Retina (tissue), 1 donor: ENCODE measurements around the gene STAC3.
A peak's percentile ranks its signal among the peaks of the same experiment; 100 is the strongest.

ENCODE experiments used
- DNase-seq: peaks from one replicate; pipeline ENCODE4 v3.0.0-alpha.2; 2016

STAC3 gene

DNA sequence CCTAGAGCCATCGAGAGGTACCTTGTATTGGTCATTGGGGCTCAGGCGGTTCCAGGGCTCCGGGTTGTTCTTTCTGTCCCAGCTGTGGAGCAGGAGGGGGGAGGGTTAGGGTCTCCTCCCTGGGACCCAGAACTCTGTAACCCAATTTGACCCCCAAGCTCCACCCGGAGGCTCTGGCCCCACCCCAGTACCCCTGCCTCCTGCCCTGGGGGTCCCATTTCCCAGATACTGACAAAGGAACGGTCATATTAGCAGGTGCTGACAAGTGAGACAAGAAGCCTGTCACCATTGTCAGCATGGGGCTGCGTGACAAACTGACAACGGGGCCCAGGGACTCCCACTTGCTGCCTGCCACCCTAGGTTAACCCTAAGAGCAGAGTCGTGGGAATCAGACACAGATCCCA lies 15.3 kb downstream of the STAC3 start:
- DNase-seq = peak; percentile 26

DNA sequence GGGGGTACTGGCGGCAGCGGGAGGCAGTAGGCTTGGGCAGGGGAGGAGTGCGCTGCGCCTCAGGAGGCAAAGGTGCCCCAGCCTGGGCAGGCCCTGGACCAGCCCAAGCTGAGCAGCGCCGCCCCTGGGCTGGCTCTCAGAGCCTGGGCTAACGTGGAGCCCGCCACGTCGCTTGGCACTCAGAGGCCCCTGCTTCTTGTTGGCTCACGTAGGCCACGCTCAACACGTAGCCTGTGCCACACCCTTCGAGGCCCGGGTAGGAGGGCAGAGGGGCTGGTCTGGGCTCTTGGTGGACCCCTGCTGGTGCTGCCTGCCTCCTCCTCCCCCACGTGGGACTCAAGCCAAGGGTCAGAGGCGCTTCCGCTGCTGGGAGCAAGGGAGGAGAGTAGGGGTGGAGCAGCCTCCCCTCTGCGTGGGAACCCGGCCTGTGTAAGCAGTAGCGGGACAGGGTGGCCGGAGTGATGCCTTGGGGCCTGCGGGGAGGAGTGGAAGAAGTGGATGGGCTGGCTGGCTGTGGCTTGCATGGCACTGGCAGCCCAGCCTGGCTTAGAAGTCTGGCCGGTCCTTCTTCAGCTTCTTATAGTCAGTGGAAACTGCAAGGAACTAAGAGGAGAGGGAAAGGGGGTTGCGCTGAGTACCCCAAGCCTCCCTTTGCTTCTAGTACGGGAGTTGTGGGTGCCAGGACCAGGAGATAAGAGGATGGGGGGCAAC lies 15.8 kb downstream of the STAC3 start:
- peak; percentile 43 for DNase-seq

DNA sequence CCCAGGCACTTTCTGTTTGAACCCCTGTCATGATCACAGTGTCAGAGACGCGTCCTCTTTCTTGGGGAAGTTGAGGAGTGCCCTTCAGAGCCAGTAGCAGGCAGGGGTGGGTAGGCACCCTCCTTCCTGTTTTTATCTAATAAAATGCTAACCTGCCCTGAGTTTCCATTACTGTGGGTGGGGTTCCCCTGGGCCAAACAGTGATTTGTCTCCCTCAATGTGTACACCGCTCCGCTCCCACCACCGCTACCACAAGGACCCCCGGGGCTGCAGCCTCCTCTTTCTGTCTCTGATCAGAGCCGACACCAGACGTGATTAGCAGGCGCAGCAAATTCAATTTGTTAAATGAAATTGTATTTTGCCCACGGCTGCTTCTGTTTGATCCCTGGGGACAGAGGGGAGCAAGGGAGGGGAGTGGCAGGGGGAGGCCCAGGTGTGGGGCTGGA lies 16.4 kb downstream of the STAC3 start:
- DNase-seq = no peak

DNA sequence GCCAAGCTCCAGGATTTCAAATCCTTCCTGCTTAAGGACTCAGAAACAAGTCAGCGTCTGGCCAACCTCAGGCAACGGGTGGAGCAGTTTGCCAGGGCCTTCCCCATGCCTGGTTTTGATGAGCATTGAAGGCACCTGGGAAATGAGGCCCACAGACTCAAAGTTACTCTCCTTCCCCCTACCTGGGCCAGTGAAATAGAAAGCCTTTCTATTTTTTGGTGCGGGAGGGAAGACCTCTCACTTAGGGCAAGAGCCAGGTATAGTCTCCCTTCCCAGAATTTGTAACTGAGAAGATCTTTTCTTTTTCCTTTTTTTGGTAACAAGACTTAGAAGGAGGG lies 16.8 kb downstream of the STAC3 start:
- no peak for DNase-seq

DNA sequence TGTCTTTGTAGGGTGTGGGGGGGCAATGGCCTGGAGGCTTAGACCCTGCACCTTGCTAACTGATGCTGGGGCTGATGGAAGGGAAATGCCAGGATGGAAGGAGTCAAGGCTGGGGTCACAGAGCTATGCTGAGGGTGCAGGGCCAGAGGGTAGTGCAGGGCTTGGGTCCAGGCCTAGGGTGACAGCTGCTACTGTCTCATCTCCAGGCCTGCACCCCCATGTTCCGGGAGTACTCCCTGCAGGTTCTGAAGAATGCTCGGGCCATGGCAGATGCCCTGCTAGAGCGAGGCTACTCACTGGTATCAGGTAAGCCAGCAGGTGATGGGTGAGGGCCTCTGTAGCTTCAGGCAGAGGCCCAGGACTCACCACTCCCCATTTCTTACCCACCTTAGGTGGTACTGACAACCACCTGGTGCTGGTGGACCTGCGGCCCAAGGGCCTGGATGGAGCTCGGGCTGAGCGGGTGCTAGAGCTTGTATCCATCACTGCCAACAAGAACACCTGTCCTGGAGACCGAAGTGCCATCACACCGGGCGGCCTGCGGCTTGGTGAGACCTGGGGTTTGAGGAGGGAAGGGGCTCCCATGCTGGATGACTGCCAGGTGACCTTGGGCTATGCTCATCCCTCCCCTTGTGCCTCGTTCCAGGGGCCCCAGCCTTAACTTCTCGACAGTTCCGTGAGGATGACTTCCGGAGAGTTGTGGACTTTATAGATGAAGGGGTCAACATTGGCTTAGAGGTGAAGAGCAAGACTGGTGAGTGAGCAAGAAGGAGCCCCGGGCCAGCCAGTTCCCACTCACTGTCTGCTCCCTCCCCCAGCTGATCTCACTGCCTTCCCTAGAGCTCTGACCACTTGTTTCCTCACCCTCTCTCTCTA lies 17.4 kb downstream of the STAC3 start:
- no peak for DNase-seq

DNA sequence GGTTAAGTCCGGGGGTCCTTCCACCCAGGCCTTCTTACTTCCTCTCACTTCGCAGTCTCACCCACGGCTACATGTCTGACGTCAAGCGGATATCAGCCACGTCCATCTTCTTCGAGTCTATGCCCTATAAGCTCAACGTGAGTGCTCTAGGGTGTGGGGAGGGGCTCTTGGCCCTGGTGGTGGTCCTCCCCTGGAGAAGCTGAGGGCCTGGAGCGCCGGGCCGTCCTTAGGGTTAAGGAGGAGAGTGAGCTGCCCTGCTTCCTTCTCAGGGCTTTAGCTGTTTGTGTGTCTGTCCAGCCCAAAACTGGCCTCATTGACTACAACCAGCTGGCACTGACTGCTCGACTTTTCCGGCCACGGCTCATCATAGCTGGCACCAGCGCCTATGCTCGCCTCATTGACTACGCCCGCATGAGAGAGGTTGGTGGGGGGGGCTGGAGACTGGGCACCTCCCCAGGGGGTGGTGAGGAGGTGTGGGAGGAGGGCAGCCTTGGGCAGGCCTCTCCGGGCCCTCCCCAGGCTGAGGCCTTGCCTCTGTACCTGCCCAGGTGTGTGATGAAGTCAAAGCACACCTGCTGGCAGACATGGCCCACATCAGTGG lies 18.7 kb downstream of the STAC3 start:
- no peak for DNase-seq

DNA sequence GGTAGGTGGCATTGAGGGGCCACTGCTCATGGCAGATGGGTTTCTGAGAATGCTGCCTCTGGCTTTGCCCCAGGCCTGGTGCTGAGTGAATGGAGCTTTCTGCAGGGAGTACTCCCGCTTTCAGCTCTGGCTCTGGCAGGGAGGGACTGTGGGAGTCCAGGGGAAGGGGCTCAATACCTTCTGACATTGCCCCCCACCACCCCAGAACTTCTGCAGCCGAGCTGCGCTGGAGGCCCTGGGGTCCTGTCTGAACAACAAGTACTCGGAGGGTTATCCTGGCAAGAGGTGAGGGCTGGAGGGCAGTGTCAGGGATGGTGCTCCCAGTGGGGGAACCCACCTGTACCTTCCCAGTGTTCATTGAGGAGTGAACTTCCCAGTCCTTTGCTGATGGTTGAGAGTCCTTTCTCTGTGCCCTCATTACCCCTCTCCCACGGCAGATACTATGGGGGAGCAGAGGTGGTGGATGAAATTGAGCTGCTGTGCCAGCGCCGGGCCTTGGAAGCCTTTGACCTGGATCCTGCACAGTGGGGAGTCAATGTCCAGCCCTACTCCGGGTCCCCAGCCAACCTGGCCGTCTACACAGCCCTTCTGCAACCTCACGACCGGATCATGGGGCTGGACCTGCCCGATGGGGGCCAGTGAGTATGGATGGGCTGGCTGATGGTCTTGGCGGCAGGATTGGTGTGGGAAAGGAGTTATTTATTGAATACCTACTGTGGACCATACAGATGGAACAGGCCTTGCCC lies 19.5 kb downstream of the STAC3 start:
- DNase-seq = no peak

DNA sequence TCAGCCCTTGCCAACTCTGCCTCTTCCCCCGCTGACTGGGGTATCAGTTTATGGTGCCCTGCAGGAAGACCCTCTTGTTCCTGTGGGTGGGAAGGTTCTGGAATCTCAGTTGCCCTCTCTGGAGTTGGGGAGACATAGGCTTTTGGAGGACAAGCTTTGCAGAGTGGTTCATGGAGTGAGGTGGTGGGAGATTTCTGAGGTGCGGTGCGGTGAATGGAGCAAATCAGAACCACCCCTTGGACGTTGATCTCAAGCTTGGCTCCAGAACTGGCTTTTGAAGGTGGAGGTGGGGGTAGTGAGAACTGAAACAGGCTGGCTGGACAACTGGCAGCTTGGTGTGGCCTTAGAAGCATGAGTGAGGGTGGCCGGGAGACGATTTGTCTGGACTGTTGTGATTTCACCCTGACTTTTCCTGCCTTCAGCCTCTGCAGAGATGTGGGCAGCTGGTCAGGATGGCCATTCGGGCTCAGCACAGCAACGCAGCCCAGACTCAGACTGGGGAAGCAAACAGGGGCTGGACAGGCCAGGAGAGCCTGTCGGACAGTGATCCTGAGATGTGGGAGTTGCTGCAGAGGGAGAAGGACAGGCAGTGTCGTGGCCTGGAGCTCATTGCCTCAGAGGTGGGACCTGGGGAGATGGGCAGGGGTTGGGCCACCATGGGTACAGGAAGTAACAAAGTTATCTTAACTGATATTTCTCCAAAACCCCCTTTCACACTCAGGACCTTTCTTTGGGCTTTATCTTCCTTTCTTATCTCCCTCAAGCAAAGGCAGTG lies 20.4 kb downstream of the STAC3 start:
- no peak for DNase-seq

DNA sequence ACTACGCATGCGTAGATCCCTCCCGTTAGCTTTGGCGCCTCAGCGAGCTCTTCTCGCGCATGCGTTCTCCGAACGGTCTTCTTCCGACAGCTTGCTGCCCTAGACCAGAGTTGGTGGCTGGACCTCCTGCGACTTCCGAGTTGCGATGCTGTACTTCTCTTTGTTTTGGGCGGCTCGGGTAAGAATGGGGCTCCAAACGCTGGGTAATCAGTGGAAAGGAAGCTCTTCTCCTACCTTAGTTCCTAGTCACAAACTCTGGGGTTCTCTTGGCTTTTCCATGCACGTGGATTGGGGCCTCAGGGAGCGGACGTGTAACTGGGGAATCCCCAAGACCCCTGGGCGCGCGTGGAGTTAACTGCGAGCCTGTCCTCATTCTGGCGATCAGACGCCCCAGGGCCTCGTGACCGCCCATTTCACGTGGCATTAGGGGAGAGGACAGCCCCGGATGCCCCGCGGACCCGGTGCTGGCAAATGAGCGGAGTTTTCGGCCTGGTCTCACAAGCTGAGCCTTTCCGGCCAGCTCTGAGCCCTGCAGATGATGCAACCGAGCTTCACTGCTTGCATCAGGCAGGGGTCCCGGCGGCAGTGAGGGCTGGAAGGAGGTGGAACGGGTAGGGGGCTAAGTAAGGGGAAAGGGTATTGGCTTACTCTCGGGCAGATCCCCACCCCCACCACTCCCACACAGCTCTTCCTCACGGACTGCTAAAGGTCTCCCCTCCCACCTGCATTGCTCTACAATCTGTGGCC lies 21.2 kb downstream of the STAC3 start, which contains the start of gene SHMT2:
Gene SHMT2 (plus strand): TSS at position 78 of the 747 bp plus-strand sequence. CDS start 68 bp downstream, at position 146.
- peak; percentile 91 for DNase-seq

DNA sequence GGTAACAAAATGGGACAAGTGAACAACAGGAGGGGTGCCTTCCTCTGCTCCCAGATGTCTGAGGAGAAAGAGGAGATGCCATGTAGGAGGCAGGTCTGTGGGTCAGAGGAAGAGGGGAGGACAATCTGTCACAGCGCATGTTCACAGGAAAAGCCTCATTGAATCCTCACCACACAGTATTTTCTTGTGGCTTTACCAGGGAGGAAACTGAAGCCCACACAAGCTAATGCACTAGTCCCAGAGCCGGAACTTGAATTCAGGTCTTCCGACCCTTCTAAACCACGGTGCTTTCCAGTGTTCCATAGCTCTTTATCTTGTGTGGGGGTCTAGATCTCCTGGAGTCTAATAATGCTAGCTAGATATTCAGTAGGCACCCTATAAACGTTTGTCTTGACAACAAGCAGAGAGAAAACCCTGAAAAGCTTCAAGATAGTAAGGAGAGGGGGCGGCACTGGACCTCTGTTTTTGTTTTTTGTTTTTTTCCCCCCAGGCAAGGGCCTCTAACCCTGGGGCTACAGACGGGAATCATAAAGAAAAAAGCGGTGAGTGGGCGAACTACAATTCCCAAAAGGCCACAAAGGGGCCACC lies 21.8 kb downstream of the STAC3 start:
- DNase-seq = no peak

DNA sequence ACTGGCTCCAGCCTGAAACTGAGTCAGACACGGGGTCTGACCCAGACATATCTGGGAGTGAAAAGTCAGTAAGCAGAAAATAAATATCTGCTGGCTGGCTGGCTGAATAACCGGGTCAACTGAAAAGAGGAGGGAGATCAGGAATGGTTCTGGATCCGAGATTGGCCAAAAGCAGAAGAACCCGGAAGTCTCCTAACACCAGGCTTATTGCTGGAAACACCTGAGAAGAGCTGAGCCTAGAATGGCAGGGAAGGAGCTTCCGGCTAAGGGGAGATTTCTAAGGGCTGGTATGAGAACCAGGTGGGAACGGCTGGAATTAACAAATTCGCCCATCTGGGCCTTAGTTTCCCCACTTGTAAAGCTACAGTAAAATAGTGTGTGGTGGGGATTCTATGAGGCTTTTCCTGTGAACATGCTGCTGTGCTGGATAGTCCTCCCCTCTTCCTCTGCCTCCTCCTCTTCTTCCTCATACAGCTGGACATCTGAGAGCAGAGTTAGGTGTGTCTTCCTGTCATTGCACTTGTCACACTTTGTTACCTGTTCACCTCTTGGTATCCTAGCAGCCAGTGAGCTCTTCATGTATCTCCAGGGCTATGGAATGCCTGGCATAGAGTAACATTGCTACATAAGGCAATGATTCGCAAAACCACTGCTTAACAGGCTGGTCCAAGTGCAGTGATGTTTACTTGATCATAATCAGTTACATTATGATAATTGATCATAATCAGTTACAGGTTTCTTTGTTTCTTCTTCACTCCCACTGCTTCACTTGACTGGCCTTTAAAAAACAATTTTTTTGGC lies 23.5 kb downstream of the STAC3 start:
- DNase-seq = peak; percentile 49

DNA sequence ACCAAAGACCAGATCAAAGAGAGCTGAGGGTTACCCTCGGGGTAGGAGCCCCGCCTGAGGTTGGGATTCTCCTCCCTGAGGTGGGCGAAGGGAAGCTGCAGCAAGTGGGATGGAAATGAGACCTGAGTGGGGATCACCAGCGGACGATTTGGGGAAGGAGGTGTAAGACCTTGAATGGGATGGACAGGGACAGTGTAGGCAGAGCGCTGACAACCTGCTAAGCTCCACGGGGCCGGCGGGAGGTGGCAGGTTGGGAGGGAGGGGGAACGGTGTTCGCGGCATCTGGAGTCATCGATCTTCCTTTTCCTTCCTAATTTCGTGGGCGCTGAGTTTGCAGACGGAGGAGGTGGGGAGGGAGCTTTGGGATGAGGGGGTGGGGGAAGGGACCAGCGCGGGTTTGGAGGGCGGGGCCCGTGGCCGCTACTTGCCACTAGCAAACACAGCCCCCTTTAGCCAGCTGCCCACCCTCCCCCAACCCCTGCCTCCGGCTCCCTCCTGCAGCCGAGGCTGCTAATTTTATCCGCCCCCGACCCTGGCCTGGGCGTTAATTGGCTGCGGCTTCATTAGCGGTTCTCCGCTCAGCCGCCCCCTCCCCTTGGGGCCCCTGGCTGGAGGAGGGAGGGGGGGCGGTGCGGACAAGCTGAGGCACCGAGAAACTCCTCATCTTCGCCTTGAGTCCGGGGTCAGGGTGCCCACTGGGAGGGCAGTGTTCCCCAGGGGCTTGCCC lies 24.2 kb downstream of the STAC3 start:
- peak; percentile 46 for DNase-seq

DNA sequence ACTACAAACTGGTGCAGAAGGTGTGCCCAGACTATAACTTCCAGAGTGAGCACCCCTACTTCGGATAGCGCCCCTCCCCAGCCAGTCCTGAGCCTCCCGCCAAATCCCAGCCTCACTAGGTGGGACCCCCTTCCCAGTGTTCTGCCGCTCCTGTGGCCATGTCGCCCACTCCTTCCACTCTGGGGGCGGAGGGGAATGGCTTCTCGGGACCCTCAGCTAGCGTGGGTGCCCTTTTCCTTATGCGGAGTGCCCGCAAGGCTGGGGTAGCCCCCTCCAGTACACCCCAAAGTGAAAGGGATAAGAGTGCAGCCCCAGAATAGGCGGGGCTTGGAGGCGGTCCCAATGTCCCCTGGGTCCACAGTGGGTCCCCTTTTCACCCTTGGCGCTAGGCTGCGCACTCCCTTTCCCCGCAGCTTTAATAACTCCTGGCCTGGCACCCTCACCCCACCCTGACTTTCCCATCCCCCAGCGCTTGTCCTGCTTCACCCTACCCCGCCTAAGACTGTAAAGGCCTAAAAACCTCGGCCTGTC lies 25.2 kb downstream of the STAC3 start:
- peak; percentile 24 for DNase-seq

DNA sequence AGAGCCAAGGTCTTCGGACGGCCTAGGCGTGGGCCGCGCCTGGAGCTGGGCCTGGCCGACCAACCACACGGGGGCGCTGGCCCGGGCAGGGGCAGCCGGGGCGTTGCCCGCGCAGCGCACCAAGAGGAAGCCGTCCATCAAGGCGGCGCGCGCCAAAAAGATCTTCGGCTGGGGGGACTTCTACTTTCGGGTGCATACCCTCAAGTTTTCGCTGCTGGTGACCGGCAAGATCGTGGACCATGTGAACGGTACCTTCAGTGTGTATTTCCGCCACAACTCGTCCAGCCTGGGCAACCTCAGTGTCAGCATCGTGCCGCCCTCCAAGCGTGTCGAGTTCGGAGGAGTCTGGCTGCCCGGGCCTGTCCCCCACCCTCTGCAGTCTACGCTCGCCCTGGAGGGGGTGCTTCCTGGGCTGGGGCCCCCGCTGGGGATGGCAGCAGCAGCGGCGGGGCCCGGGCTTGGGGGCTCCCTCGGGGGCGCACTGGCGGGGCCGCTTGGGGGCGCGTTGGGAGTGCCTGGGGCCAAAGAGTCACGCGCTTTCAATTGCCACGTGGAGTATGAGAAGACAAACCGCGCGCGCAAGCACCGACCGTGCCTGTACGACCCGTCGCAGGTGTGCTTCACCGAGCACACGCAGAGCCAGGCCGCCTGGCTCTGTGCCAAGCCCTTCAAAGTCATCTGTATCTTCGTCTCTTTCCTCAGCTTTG lies 25.9 kb downstream of the STAC3 start:
- DNase-seq = peak; percentile 57

DNA sequence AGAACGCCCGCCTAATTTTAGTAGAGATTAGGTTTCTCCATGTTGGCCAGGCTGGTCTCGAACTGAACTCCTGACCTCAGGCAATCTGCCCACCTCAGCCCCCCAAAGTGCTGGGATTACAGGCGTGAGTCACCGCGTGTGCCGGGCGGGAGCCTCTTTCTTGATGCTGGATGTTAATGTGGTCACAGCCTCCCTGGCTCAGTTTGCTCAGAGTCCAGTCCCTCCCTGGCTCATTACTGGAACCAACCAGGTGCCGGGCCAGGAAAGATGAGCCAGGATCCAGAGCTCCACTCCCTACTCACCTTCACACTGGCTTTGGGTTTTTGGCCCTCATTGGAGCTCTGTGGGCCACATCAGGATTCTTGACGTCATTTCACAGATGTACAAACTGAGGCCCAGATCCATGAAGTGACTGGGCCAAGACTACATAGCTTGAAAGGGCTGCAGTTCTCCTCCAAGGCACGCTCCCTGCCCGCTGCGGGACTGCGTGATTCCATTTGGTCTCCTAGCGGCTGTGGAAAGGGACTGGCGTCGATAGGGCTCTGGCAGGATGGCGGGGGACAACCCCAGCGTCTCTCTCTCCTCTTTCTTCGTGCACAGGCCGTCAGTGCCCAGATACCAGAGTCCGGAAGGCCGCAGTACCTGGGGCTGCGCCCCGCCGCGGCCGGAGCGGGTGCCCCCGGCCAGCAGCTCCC lies 26.6 kb downstream of the STAC3 start:
- DNase-seq = peak; percentile 42

DNA sequence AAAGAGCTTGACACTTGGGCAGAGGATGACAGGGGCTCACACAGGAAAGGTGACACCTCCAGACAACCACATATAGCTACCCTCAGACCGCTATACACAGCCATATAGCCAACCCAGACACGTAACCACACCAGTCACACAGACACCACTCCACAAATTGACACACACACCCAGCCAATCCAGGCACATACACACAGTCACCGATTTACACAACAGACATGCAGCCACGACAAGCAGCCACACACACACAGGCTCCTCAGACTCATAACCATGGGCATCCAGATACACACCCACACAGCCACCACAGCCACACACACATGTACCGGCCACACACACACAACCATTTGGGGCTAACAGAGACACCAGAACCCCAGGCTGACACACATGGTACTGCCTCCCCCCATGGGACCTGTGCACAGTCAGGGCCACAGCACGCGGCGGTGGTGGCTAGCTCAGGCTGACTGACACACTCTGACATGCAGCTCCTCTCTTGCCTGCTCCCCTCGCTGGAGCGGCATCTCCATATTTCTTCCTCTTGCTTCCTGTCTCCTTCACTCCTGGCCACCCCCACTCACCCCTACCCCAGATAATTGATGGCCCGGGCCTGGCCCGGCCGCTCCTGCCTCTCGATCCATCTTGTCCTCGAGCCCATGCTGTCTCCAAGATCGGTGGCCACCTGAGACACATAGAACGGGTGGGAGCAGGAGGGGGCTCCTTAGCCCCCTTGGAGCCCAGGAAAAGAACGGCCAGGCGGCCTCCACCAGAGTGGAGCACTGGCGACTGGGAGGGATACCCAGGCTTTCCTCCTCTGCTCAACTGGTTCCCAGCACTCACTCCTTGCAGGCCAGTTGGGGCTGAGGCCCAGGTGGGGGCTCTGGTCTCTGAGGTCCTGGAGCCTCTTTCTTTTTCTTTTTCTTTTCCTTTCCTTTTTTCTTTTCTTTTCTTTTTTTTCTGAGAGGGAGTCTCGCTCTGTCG lies 27.5 kb downstream of the STAC3 start:
- DNase-seq = peak; percentile 61
